Midbrain (tissue), 1 donor: ENCODE measurements around the gene SETD1B.
A peak's percentile ranks its signal among the peaks of the same experiment; 100 is the strongest.
"Not testable (repeated sequence)": the region's sequence is repeated elsewhere in the genome, so short reads cannot be mapped to it uniquely, and the experiment has no call there.

Experiments used
- DNase-seq: peaks from one replicate; lab custom pipeline; 2025; lab: John Stamatoyannopoulos, UW

The SETD1B gene

DNA sequence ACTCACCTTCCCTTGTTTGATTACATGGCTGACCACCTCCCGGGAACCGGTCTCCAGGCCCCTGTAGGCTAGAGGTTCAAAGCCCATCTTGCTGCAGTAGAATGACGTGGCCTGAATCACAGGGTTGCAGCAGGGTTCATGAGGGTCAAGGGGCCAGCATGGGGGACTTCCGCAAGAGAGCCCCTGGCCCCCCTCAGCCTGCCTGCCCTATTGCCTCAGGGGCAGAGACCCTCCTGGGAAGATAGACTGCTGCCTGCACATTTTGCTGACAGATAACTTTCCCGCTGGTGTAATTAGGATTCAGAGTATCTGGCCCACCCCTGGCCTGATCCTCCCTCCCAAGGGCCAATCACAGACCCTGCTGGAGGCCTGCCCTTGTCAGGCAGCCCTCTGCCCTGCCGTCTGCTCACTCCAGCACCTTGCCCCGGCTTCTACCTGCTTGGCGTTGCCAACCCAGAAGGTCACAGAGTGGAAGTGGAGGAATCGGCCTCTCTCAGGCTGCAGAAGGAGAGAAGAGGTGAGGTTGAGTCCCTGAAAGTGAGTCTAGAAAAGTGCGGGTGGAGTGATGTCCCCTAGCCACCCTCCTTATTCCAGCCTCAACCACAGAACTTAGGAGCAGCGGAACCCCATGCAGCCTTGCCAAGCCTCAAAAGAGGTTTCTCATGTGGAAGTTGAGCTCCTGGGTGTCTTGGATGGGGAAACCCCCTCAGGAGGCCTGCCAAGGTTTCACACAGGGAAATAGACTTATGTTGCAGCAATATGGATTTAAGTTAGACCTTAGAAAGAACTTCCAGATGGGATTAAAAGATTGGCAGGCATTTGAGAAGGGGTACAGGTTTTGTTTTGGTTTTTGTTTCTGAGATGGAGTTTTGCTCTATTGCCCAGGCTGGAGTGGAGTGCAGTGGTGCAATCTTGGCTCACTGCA is 53.8 kb downstream of the SETD1B start:
- DNase-seq, result no peak

DNA sequence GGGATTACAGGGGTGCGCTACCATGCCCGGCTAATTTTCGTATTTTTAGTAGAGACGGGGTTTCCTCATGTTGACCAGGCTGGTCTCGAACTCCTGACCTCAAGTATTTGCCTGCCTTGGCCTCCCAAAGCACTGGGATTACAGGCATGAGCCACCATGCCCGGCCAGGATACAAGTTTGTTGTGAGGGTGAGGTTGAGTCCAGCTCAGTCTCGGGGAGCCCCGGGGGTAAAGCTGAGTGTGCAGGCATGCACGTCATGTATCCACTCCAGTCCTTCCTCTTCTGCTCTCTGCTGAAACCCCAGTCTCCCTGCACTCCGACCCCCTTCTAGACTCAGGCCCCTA is 54.5 kb downstream of the SETD1B start:
- no peak for DNase-seq

DNA sequence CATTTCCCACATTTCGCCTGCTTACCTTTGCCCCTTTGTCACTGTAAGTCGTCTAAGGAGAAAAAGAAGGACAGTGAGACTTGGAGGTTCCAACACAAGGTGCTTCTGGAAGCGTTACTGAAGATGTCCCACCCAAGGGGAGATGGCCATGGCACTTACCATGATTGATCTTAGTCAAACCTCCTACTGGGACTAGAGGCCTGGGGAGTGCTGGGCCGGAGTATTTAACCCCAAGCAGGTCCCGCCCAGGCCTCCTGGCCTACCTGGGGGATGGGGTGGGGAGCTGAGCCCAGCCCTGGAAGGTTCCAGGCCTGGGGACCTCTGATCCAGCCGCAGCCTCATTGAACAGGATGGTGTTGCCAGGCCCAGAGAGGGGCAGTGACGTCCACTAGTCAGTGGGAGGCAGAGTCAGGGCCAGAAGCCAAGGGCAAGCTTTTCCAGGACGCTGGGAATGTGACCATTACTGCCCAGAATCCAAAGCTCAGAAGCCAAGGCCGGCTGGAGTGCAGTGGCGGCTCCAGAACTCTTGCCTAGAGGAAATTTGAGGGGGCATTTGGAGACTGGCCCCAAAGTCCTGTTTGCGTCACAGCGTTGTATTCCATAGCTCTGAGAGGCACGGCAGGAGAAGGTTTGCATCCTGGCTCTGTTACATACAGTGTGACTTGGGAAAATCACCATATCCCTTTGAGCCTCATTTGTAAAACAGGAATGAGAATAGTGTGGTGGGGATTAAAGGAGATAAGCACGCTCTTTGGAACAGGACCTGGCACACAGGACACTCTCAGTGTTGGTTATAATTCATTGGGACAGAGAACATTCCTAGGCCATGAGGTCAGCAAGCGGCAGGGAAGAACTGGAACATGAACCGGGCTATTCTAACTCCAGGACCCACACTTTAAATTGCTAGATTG is 55.1 kb downstream of the SETD1B start, which contains the start of gene HPD:
TSS of gene HPD (minus strand) at position 198 of the 911 bp plus-strand sequence. CDS start at position 162, 36 bp downstream.
- DNase-seq, result peak; percentile 40

DNA sequence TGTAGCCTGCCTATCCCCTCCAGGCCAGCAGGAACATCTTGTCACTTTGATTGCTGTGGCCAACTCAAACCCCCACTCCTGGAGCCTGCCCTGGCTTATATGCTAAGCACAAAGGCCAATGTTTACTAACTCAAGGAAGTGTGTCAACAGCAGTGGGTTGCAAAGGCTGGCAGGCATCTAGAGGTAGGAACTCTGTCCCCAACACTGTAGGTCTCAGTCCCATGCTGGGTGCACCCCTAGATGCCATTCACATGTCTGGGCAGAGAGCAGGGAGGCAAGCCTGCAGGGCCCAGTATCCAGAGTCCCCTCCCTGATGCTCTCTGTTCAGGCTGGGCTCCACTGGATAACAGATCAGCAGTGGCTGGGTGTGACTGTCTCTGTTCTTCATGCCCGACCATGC is 56.4 kb downstream of the SETD1B start:
- DNase-seq, result no peak

DNA sequence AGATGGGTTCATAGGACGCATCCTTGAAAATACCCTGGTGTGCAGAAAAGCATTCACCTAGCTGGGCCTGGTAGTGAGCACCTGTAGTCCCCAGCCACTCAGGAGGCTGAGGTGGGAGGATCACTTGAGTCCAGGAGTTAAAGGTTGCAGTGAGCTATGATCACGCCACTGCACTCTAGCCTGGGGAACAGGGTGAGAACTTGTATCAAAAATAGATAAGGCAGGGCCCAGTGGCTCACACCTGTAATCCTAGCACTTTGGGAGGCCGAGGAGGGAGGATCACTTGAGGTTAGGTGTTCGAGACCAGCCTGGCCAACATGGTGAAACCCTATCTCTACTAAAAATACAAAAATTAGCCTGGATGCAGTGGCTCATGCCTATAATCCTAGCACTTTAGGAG is 56.9 kb downstream of the SETD1B start:
- not testable (repeated sequence) for DNase-seq

DNA sequence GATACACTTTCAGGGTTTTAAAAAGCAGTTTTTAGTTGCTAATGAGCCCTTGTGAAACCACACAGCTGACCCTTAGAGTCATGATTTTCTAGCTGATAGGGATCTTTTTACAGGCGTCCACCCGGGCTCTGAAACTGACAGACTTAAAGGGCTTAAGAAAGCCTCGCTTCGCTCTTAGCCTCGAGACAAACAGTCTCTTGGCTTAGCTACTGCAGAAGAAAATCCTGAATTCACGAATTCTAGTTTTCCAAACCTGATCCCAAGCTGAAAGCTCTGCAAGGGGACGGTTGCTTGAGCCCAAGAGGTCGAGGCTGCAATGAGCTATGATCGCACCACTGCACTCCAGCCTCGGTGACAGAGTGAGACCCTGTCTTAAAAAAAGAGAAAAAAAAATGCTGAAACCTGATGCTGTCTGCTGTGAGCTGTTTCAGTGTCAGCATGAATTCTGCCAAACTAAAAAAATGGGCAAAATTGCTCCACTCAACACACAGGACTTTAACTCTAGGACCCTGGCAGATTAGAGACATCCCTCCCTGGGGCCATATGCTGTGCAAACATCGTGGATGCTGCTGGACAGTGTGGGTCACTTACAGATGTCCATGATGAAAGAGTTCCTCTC is 57.9 kb downstream of the SETD1B start:
- DNase-seq, result no peak

DNA sequence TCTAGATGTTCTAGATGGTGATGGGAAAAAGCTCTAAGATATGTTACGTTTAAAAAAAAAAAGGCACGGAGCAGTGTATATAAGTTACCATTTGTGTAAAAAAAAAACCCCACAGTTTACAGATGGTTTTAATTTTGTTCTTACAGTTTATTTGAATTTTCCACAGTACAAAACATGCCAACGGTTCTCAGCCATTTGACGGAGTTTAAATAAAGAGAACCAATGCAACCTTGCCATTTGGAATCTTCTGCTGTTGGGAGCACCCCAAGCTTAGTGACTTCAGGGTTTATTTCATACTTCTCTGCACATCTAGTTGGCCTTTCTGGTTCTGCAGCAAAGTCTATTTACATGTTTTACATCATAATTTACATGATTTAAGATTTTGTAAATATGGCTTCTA is 62.5 kb downstream of the SETD1B start:
- no peak for DNase-seq

DNA sequence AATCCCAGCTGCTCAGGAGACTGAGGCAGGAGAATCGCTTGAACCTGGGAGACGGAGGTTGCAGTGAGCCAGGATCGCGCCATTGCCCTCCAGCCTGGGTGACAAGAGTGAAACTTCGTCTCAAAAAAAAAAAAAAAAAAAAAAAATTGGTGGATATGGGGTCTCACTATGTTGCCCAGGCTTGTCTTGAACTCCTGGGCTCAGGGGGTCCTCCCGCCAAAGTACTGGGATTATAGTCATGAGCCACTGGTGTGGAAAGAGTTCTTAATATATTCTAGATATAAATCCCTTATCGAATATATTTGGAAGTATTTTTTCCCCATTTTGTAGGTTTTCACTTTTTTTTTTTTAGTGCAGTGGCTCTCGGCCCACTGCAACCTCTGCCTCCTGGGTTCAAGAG is 65.4 kb downstream of the SETD1B start:
- DNase-seq, result not testable (repeated sequence)

DNA sequence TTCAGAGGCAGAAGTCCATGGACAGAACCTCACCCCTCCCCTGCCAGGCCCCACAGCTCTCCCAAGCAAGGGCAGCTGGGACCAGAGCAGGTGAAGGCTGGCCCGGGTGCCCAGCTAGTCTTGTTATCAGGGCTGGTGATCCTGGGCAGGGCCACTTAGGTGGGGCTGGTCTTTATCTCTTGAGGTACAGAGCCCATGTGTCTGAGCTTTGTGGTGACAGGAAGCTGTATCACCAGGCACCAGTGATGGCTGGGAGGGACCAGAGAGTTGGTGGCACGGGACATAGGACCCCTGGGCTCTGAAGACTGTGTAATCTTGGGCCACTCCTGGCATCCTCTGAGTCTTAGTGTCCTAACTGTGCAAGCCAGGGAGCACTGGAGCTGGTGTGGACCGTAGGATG is 67.7 kb downstream of the SETD1B start:
- DNase-seq, result no peak

DNA sequence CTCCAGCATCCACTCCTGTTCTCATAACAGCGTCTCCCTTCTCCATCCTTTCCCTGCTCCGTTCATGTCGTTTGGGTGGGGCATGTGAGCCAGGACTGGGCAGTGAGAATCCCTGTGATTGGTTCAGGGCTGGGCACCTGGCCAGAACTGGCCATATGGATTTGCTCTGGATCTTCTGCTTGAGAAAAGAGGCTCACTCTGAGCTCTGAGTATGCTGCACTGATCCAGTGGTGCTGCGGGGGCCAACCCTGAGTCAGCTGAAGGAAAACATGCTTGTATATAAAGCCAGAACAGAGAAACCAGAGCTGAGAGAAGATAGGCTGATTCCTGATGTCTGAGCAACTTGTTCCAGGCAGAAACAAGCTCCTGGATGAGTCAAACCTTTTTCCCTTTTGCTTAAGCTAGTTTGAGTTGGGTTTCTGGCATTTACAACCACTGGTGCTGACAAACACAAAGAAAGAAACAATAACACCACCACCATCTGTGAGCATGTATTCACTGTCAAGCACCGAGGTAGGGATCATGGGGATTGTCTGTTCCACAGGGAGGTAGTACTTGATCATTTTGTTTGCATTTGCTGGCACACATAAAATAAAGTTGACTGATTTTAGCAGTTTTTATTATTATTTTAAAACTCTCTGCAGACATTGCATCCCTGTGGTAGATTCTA is 68.9 kb downstream of the SETD1B start:
- no peak for DNase-seq

DNA sequence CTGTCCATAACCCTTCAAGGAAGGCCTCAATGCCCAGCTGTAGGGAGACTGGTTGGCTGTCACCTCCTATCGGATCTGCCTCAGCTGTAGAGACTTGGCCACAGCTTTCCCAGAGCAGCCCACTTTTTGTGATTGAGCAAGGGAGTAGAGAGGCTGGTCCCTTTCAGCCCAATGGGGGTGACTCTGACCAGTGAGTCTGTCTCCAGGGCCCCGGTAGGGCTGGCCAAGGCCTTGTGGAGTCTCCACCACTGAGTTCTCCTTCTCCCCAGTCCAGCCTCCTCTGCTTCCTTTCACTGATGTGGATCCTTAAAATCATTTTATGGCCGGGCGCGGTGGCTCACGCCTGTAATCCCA is 69.4 kb downstream of the SETD1B start:
- DNase-seq, result no peak

DNA sequence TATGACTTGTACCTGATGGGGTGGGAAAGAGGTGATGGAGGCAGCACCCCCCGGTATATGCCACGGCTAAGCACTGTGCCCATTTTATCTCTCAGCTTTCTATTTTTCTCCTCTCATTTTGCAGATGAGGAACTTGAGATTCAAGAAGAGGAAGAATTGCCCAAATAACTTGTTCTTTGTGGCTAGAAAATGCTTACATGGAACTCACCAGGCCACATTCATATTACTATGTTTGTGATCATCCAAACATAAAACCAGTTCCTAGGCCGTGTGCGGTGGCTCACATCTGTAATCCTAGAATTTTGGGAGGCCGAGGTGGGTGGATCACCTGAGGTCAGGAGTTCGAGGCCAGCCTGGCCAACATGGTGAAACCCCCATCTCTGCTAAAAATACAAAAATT is 70.3 kb downstream of the SETD1B start:
- no peak for DNase-seq

DNA sequence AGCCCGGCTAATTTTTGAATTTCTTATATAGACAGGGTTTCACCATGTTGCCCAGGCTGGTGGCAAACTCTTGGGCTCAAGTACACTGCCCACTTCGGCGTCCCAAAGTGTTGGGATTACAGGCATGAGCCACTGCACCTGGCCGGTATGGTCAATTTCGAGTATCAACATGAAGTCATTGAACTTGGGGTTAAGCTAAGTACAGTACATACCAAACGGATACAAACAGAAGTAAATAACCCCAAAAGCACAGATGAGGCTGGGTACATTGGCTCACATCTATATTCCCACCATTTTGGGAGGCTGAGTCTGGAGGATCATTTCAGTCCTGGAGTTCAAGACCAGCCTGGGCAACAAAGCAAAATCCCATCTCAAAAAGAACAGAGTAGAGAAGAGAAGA is 71.8 kb downstream of the SETD1B start:
- no peak for DNase-seq

DNA sequence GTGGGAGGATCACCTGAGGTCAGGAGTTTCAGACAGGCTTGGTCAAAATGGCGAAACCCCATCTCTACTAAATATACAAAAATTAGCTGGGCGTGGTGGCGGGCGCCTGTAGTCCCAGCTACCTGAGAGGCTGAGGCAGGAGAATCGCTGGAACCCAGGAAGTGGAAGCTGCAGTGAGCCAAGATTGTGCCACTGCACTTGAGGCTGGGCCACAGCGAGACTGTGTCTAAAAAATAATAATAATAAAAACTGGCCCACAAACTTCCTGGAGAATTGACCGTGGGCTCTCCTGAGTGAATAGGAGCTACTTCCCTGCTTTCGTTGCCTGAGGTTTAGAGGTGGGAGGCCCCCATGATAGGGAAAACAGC is 72.3 kb downstream of the SETD1B start:
- DNase-seq, result not testable (repeated sequence)
